Measurements from ENCODE around the gene GPR137.

The GPR137 gene

DNA sequence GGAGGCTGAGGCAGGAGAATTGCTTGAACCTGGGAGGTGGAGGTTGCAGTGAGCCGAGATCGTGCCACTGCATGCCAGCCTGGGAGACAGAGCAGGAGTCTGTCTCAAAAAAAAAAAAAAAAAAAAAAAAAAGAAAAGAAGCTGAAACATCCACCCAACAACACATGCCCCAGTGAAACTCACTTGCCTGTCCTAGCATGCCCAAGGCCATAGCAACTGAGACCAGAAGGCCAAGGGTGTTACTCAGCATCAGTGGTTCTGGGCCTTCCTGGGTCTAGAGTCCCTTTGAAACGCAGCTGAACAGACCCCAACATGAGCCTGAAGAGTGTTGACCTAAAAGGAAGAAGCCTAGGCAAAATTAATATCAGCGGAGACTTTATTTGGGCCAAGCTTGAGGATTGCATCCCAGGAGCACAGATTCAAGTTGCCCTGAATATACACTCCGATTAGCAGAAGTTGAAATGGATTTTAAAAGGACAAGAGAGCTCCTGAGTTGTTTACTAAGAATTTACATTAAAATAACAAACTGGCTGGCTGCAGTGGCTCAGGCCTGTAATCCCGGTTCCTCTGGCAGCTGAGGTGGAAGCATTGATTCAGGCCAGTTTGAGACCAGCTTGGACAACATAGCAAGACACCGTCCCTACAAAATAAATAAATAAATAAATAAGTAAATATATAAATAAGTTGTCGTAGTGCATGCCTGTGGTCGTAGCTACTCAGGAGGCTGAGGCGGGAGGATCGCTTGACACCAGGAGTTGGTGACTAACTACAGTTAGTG is 39.2 kb downstream of the GPR137 start:
- Histone ChIP-seq H3K4me3 (ENCODE audit: low read length in 2 of 2) (no peak overlapping the region), H3K9me3 (ENCODE audit: control insufficient read depth in 2 of 2, low read length in 2 of 2) (no peaks in the 10 kb centered on the region), H3K4me1 (ENCODE audit: control insufficient read depth, insufficient read depth, low read length) (peaks cover 2% of the 10 kb centered on the region), H3K27ac (ENCODE audit: low read length) (no peak overlapping the region), H3K9ac (ENCODE audit: low read length in 2 of 2) (no peak overlapping the region), H3K27me3 (ENCODE audit: control insufficient read depth in 1 of 2, insufficient read depth in 2 of 2, low read length in 2 of 2) (no peaks in the 10 kb centered on the region), H3K36me3 (ENCODE audit: control insufficient read depth in 2 of 2, insufficient read depth in 2 of 2, low read length in 2 of 2) (peaks cover 0 to 4% of the 10 kb centered on the region in 2 donors)

DNA sequence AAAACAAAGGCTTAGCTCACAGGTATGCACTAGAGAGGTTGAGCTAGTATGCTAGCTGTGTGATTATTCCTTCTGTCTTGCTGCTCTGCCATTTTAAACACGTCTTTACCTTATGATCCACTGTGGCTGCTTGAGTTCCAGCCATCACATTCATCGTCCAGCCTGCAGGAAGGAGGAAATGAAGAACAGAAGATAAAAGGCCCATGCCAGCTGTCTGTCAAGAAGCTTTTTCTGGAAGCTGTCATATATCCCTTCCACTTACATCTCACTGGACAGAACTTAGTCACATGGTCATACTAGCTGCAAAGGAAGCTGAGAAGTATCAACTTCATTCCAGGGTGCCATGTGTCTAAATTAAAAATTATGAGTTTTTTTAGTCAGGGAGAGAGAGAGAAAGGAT is 41.7 kb downstream of the GPR137 start:
- H3K9me3 ChIP-seq (ENCODE audit: control insufficient read depth in 2 of 2, low read length in 2 of 2): no peaks in the 10 kb centered on the region
- H3K4me1 ChIP-seq (ENCODE audit: control insufficient read depth, insufficient read depth, low read length): peaks cover 8% of the 10 kb centered on the region
- H3K27me3 ChIP-seq (ENCODE audit: control insufficient read depth in 1 of 2, insufficient read depth in 2 of 2, low read length in 2 of 2): no peaks in the 10 kb centered on the region
- no peak overlapping the region for H3K27ac ChIP-seq (ENCODE audit: low read length)
- no peak overlapping the region for H3K4me3 ChIP-seq (ENCODE audit: low read length in 2 of 2)
- H3K9ac ChIP-seq (ENCODE audit: low read length in 2 of 2): no peak overlapping the region
- H3K36me3 ChIP-seq (ENCODE audit: control insufficient read depth in 2 of 2, insufficient read depth in 2 of 2, low read length in 2 of 2): no peaks in the 10 kb centered on the region

DNA sequence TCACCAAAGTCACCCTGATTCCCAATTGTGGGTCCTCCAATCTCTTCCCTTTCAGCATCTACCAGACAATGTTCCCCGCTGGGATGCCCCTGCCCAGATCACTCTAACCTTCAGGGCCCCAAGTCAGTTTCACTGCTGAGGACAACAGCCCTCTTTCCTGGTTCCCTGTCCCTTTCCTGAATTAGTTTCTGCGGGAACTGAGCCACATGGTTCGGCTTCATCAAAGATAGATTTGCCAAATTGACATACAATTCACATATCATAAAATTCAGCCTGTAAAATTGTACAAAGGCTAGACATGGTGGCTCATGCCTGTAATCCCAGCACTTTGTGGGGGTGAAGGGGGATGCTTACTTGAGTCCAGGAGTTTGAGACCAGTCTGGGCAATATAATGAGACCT is 42.3 kb downstream of the GPR137 start:
- Histone ChIP-seq H3K27ac (ENCODE audit: low read length) (no peak overlapping the region), H3K9ac (ENCODE audit: low read length in 2 of 2) (no peak overlapping the region), H3K4me1 (ENCODE audit: control insufficient read depth, insufficient read depth, low read length) (peaks cover 8% of the 10 kb centered on the region), H3K4me3 (ENCODE audit: low read length in 2 of 2) (no peak overlapping the region), H3K9me3 (ENCODE audit: control insufficient read depth in 2 of 2, low read length in 2 of 2) (no peaks in the 10 kb centered on the region), H3K36me3 (ENCODE audit: control insufficient read depth in 2 of 2, insufficient read depth in 2 of 2, low read length in 2 of 2) (no peaks in the 10 kb centered on the region), H3K27me3 (ENCODE audit: control insufficient read depth in 1 of 2, insufficient read depth in 2 of 2, low read length in 2 of 2) (no peaks in the 10 kb centered on the region)

DNA sequence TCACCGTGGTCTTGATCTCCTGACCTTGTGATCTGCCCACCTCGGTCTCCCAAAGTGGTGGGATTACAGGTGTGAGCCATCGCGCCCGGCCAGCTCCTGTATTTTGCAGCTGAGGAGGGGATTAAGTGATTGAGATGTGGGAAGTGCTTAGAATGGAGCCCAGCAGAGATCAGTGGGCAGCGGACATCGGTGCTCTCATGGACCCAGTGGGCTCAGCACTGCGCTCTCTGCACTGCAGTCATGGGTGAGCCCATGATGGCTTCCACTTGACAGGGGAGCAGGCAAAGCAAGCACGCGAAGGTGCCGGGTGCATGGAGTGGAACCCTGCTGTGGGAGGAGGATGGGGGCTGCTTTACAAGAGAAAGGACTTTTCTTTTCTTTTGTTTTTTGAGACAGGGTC is 45.2 kb downstream of the GPR137 start:
- Histone ChIP-seq H3K36me3 (ENCODE audit: control insufficient read depth in 2 of 2, insufficient read depth in 2 of 2, low read length in 2 of 2) (no peaks in the 10 kb centered on the region), H3K4me3 (ENCODE audit: low read length in 2 of 2) (no peak overlapping the region), H3K9me3 (ENCODE audit: control insufficient read depth in 2 of 2, low read length in 2 of 2) (no peaks in the 10 kb centered on the region), H3K9ac (ENCODE audit: low read length in 2 of 2) (no peak overlapping the region), H3K27ac (ENCODE audit: low read length) (no peak overlapping the region), H3K4me1 (ENCODE audit: control insufficient read depth, insufficient read depth, low read length) (peaks cover 8% of the 10 kb centered on the region), H3K27me3 (ENCODE audit: control insufficient read depth in 1 of 2, insufficient read depth in 2 of 2, low read length in 2 of 2) (no peaks in the 10 kb centered on the region)

DNA sequence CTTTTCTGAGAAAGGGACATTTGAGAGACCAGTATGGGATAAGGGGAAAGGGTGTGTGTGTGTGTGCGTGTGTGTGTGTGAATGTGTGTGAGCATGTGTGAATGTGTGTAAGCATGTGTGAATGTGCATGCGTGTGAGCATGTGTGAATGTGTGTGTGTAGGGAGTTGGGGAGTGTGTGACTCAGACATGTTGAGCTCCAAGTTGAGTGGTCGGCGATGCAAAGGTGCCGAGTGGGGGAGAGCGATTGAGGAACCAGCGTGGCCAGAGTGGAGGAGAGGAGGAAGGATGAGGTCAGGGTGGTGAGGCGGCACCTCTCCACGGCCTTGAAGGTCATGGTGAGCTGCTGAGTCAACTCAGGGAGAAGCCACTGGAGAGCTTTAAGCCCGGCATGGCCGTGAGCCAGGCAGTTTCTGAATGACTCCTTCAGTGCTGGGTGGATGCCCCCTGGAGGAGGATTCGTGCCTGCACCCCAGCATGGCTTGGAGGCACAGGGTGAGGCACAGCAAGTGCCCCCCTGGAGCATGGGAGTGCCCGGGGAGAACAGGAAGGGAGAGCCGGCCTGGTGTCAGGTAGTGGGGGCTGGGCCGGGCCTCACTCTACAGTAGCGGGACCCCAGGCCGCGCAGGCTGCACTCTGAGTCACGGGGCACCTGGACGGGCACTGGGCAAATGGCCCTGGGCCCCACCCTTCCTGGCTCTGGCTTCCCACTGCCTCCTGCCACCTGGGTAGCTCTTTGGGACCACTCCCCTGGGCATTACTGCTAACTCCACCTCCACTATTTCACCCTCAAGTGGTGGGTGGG is 46.1 kb downstream of the GPR137 start:
- Histone ChIP-seq H3K9ac (ENCODE audit: low read length in 2 of 2) (no peak overlapping the region), H3K9me3 (ENCODE audit: control insufficient read depth in 2 of 2, low read length in 2 of 2) (no peaks in the 10 kb centered on the region), H3K27me3 (ENCODE audit: control insufficient read depth in 1 of 2, insufficient read depth in 2 of 2, low read length in 2 of 2) (no peaks in the 10 kb centered on the region), H3K4me1 (ENCODE audit: control insufficient read depth, insufficient read depth, low read length) (peaks cover 8% of the 10 kb centered on the region), H3K4me3 (ENCODE audit: low read length in 2 of 2) (no peak overlapping the region), H3K27ac (ENCODE audit: low read length) (no peak overlapping the region), H3K36me3 (ENCODE audit: control insufficient read depth in 2 of 2, insufficient read depth in 2 of 2, low read length in 2 of 2) (no peaks in the 10 kb centered on the region)

DNA sequence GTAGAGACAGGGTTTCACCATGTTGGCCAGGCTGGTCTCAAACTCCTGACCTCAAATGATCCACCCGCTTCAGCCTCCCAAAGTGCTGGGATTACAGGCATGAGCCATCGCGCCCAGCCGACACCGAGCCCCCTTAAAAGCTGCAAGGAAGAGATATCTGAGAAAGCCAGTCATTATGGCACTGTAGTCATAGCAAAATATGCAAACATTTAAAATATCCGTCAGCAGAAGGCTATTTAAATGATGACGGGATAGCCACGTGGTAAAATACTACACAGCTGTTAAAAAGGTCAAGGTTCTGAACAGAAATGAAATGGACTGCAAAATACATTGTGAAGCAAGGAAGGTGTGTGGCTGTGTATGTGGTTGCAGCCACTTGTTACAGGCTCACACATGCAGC is 47.9 kb downstream of the GPR137 start:
- Histone ChIP-seq H3K9ac (ENCODE audit: low read length in 2 of 2) (no peak overlapping the region), H3K4me1 (ENCODE audit: control insufficient read depth, insufficient read depth, low read length) (peaks cover 8% of the 10 kb centered on the region), H3K4me3 (ENCODE audit: low read length in 2 of 2) (no peak overlapping the region), H3K36me3 (ENCODE audit: control insufficient read depth in 2 of 2, insufficient read depth in 2 of 2, low read length in 2 of 2) (no peaks in the 10 kb centered on the region), H3K27ac (ENCODE audit: low read length) (no peak overlapping the region), H3K9me3 (ENCODE audit: control insufficient read depth in 2 of 2, low read length in 2 of 2) (no peaks in the 10 kb centered on the region), H3K27me3 (ENCODE audit: control insufficient read depth in 1 of 2, insufficient read depth in 2 of 2, low read length in 2 of 2) (no peaks in the 10 kb centered on the region)

DNA sequence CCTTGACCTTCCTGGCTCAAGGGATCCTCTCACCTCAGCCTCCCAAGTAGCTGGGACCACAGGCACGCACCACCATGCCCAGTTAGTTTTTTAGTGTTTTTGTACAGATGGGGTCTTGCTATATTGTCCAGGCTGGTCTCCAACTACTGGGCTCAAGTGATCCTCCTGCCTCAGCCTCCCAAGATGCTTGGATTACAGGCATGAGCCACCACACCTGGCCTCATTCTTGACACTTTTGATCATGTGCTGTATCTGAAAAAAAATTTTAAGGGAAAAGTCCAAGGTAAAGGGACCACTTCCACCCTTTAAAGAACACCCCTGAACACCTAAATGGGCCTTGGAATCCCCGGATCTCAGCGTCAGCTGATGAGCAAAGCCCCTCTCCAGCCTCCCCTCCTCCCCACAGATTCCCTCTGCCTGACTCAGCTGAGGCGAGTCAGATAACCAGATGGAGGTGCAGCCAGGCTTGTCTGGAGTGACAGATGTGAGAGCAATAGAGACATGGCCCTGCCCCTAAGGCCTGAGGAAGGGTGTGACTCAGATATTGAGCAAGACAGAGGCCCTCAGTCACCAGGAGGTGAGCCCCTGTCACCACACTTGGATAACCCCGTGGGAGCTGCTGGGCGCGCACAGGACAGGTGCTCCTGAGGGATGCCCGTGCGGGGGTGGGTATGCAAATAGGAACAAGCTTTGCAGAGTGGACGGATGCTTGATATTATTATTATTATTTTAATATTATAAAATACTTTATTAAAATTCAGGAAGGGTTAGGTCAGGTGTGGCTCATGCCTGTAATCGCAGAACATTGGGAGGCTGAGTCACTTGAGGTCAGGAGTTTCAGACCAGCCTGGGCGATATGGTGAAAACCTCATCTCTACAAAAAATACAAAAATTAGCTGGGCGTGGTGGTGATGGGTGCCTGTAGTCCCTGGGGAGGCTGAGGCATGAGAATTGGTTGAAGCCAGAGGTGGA is 49.4 kb downstream of the GPR137 start:
- Histone ChIP-seq H3K9ac (ENCODE audit: low read length in 2 of 2) (no peak overlapping the region), H3K27ac (ENCODE audit: low read length) (no peak overlapping the region), H3K27me3 (ENCODE audit: control insufficient read depth in 1 of 2, insufficient read depth in 2 of 2, low read length in 2 of 2) (no peaks in the 10 kb centered on the region), H3K4me1 (ENCODE audit: control insufficient read depth, insufficient read depth, low read length) (peaks cover 8% of the 10 kb centered on the region), H3K36me3 (ENCODE audit: control insufficient read depth in 2 of 2, insufficient read depth in 2 of 2, low read length in 2 of 2) (no peaks in the 10 kb centered on the region), H3K9me3 (ENCODE audit: control insufficient read depth in 2 of 2, low read length in 2 of 2) (no peaks in the 10 kb centered on the region), H3K4me3 (ENCODE audit: low read length in 2 of 2) (no peak overlapping the region)

DNA sequence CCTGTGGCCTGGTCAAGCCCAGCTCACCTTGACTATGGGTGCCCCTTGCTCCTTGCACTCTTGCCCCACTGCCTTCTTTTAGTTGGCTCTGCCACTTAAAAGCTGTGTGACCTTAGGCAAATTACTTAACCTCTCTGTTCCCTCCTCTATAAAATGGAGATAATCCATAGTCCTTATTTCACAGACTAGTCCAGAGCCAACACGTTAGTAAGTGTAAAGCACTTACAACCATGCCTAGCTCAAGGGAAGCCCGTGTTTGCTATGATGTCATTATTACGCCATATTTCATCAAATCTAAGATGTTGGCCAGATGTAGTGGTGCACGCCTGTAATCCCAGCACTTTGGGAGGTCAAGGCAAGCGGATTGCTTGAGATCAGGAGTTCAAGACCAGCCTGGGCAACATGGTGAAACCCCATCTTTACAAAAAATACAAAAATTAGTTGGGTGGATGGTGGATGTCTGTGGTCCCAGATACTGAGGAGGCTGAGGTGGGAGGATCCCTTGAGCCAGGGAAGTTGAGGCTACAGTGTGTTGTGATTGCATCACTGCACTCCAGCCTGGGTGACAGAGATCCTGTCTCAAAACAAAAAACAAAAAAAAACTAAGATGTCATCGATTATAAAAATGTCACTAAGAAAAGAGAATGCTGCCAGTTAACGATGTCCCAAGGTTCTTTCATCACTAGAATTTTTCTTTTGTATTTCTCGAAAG is 52.0 kb downstream of the GPR137 start:
- Histone ChIP-seq H3K4me3 (ENCODE audit: low read length in 2 of 2) (no peak overlapping the region), H3K27ac (ENCODE audit: low read length) (no peak overlapping the region)

DNA sequence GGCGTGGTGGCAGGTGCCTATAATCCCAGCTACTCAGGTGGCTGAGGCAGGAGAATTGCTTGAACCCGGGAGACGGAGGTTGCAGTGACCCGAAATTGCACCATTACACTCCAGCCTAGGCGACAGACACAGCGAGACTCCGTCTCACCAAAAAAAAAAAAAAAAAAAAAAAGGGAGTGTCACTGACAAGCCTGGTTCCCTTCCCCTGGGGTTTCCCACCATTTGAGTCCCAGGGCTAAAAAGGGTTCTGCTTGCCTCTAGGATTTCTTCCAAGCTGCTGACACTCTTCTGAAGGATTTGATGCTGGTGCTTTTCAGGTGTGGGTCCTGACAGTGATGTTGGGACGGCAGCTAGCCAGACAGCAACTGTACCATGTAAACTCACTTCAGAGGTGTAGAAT is 53.1 kb downstream of the GPR137 start:
- no peak overlapping the region for H3K4me3 ChIP-seq (ENCODE audit: low read length in 2 of 2)
- H3K27me3 ChIP-seq (ENCODE audit: control insufficient read depth in 1 of 2, insufficient read depth in 2 of 2, low read length in 2 of 2): no peaks in the 10 kb centered on the region
- H3K27ac ChIP-seq (ENCODE audit: low read length): no peak overlapping the region
- no peak overlapping the region for H3K9ac ChIP-seq (ENCODE audit: low read length in 2 of 2)
- H3K36me3 ChIP-seq (ENCODE audit: control insufficient read depth in 2 of 2, insufficient read depth in 2 of 2, low read length in 2 of 2): no peaks in the 10 kb centered on the region
- H3K9me3 ChIP-seq (ENCODE audit: control insufficient read depth in 2 of 2, low read length in 2 of 2): no peaks in the 10 kb centered on the region
- H3K4me1 ChIP-seq (ENCODE audit: control insufficient read depth, insufficient read depth, low read length): peaks cover 11% of the 10 kb centered on the region

More for the DNA sequence above, 52.0 kb downstream of the GPR137 start:
- no peaks in the 10 kb centered on the region for H3K36me3 ChIP-seq (ENCODE audit: control insufficient read depth in 2 of 2, insufficient read depth in 2 of 2, low read length in 2 of 2)
- H3K4me1 ChIP-seq (ENCODE audit: control insufficient read depth, insufficient read depth, low read length): peaks cover 11% of the 10 kb centered on the region
- H3K9me3 ChIP-seq (ENCODE audit: control insufficient read depth in 2 of 2, low read length in 2 of 2): no peaks in the 10 kb centered on the region
- H3K27me3 ChIP-seq (ENCODE audit: control insufficient read depth in 1 of 2, insufficient read depth in 2 of 2, low read length in 2 of 2): no peaks in the 10 kb centered on the region
- H3K9ac ChIP-seq (ENCODE audit: low read length in 2 of 2): no peak overlapping the region

Data from stomach smooth muscle (tissue), 2 donors.